Measurements from ENCODE around the gene GOLGA8H. TPM values are rescaled to one million over a fixed set of nuclear protein-coding genes. Genes with fewer than 3 reads are reported as not detected.
"Not testable (repeated sequence)": the region's sequence is repeated elsewhere in the genome, so short reads cannot be mapped to it uniquely, and the experiment has no call there.

Gene GOLGA8H
- under 0.01 TPM in 1 of 2 replicates, not detected in the other for total RNA-seq

GRCh38 chr15:30603796-30604195 lies at the start of gene GOLGA8H:
Gene GOLGA8H, plus strand, starts transcription at chr15:30604028. Its CDS starts 98 bp downstream, at chr15:30604126.
- DNase-seq (ENCODE audit: low read depth); H3K4me3 ChIP-seq (ENCODE audit: low read depth, low read length): not testable (repeated sequence)

GRCh38 chr15:30566949-30567348 lies 36.9 kb upstream of the GOLGA8H start:
- not testable (repeated sequence) for DNase-seq (ENCODE audit: low read depth); H3K4me3 ChIP-seq (ENCODE audit: low read depth, low read length)
- peak; percentile 14 for TF ChIP-seq CTCF (IDR thresholded peaks at IDR 0.05; ENCODE audit: insufficient read depth, low read depth, low read length)

- DNase-seq (ENCODE audit: low read depth) = not testable (repeated sequence)
- H3K4me3 ChIP-seq (ENCODE audit: low read depth, low read length) = peak overlapping the region; percentile 51
These were observed 30.8 kb upstream of the GOLGA8H start for GRCh38 chr15:30573012-30573491.

- not testable (repeated sequence) for DNase-seq (ENCODE audit: low read depth); H3K4me3 ChIP-seq (ENCODE audit: low read depth, low read length)
These were observed 24.3 kb upstream of the GOLGA8H start for GRCh38 chr15:30579394-30579970.

- H3K4me3 ChIP-seq (ENCODE audit: low read depth, low read length); DNase-seq (ENCODE audit: low read depth): not testable (repeated sequence)
These were observed 23.1 kb upstream of the GOLGA8H start for GRCh38 chr15:30580716-30581115.

GRCh38 chr15:30598953-30599352 lies 4.9 kb upstream of the GOLGA8H start:
- not testable (repeated sequence) for H3K4me3 ChIP-seq (ENCODE audit: low read depth, low read length); DNase-seq (ENCODE audit: low read depth)

GRCh38 chr15:30612271-30612670 lies 8.4 kb downstream of the GOLGA8H start:
- DNase-seq (ENCODE audit: low read depth) = not testable (repeated sequence)

GRCh38 chr15:30621342-30621741 lies 17.5 kb downstream of the GOLGA8H start:
- DNase-seq (ENCODE audit: low read depth) = peak; percentile 13
- not testable (repeated sequence) for H3K4me3 ChIP-seq (ENCODE audit: low read depth, low read length)

More at GRCh38 chr15:30612271-30612670, 8.4 kb downstream of the GOLGA8H start:
- not testable (repeated sequence) for H3K4me3 ChIP-seq (ENCODE audit: low read depth, low read length)

GRCh38 chr15:30625436-30626193 lies 21.8 kb downstream of the GOLGA8H start, which contains the start of gene ARHGAP11B:
Gene ARHGAP11B, plus strand, starts transcription at chr15:30626128.
- peak within 1 kb of the TSS; percentile 73 for H3K4me3 ChIP-seq (ENCODE audit: low read depth, low read length)
- peak; percentile 99 for DNase-seq (ENCODE audit: low read depth)

- DNase-seq (ENCODE audit: low read depth) = peak; percentile 44
- H3K4me3 ChIP-seq (ENCODE audit: low read depth, low read length) = peak overlapping the region; percentile 73
These were observed 22.4 kb downstream of the GOLGA8H start for GRCh38 chr15:30626194-30626565.

- peak; percentile 18 for DNase-seq (ENCODE audit: low read depth)
- H3K4me3 ChIP-seq (ENCODE audit: low read depth, low read length) = peak overlapping the region; percentile 73
These were observed 22.8 kb downstream of the GOLGA8H start for GRCh38 chr15:30626632-30627031.

GRCh38 chr15:30650012-30650929 lies 46.4 kb downstream of the GOLGA8H start:
- no peak for TF ChIP-seq CTCF (IDR thresholded peaks at IDR 0.05; ENCODE audit: insufficient read depth, low read depth, low read length)

More at GRCh38 chr15:30650012-30650929, 46.4 kb downstream of the GOLGA8H start:
- peak; percentile 45 for DNase-seq (ENCODE audit: low read depth)
- H3K4me3 ChIP-seq (ENCODE audit: low read depth, low read length) = no peak overlapping the region

Data from fibroblast of villous mesenchyme (primary cell).